ENCODE results near the gene SIRPG. TPM values are rescaled to one million over a fixed set of nuclear protein-coding genes. Genes with fewer than 3 reads are reported as not detected.

The SIRPG gene
- total RNA-seq, 4 donors from 2014 or later: not detected

DNA sequence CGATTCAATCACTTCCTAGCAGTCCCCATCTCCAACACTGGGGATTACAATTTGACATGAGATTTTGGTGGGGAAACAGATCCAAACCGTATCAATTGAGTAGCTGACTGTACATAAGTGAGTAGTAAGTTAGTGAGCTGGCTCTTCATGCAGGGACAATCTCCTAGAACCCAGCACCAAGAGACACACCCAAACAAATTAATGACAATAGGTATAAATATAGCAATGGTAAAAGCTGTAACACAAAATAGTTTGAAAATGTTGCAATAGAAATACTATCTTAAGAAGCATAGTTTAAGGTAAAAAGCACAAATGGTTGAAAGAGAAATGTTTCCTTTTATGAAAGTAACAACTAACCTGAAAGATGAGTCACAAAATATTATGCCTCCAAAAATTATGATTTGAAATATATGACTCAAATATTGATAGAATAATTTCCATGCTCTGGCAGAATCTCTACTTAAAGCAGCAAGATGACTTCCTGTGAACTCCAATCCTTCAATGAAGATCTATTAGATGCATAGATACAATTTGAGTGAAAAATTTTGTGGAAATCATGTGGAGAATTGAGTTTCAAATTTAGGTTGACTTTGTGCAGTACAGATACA lies 32.4 kb downstream of the SIRPG start:
- no peak for TF ChIP-seq CTCF (IDR thresholded peaks at IDR 0.05; ENCODE audit: low read depth)

DNA sequence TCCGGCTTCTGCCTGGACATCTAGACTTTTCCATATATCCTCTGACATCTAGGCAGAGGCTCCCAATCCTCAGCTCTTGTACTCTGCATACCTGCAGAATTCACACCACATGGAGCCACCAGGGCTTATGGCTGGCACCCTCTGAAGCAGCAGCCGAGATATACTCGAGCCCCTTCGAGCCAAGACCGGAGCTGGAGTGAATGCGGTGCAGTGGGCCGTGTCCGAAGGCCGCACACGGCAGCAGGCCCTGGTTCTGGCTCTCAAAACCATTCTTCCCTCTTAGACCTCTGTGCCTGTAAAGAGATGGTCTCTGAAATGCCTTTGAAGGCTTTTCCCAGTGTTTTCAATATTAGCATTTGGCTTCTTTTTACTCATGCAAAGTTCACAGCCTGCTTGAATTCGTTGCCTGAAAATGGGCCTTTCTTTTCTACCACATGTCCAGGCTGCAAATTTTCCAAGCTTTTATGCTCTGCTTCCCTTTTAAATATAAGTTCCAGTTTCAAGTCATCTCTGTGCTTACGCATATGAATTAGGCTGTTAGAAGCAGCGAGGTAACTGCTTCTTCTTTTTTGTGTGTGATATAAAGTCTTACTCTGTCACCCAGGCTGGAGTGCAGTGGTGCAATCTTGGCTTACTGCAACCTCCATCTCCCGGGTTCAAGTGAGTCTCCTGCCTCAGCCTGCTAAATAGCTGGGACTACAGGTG lies 33.9 kb downstream of the SIRPG start:
- TF ChIP-seq CTCF (IDR thresholded peaks at IDR 0.05; ENCODE audit: low read depth): no peak

- no peak for TF ChIP-seq CTCF (IDR thresholded peaks at IDR 0.05; ENCODE audit: low read depth)
Measured at GRCh38 chr20:1622450-1622849, 35.1 kb downstream of the SIRPG start.

DNA sequence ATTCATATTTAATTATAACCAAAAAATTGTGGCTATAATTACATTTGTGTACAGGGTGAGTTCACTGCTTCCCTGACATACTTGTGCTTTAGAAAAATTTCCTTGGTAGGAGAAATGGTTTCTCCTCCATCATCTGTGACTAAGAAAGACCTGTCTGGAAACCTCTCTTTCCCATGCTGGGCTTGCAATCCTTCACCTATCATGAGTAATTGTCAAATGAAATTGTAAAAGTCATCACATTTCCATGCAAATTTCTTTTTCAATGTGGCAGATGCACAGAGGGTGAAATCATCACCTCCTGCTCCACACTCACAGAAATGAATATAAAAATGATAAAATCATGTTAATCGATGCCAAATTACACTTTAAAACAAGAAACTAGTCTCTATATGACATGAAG lies 36.3 kb downstream of the SIRPG start:
- no peak for TF ChIP-seq CTCF (IDR thresholded peaks at IDR 0.05; ENCODE audit: low read depth)

- TF ChIP-seq CTCF (IDR thresholded peaks at IDR 0.05; ENCODE audit: low read depth): no peak
Measured at GRCh38 chr20:1619861-1620444, 37.6 kb downstream of the SIRPG start, which contains the start of gene SIRPB1. TSS of gene SIRPB1 (minus strand) at chr20:1620009. CDS start at chr20:1619944, 65 bp downstream.

DNA sequence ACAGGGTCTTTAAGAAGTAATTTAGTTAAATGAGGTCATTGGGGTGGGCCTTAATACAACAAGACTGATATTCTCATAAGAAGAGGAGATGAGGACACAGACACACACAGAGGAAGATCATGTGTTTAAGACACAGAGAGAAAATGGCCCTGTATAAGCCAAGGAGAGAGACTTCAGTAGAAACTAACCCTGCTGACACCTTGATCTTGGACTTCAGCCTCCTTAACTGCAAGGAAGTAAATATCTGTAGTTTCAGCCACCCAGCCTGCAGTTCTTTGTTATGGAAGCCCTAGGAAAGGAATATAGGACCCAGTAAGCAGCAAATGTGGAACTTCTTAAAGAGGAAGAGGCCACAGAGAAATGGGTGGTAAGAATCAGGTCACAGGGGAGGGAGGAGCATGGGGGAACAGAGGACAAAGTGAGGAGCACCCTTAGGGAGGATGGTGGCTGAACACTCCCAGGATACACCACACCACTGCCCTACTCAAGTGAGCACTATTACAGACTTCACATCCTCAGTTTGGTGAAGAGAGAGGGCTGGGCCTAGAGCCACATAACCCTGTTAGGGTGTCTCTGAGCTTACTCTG lies 38.5 kb downstream of the SIRPG start:
- no peak for TF ChIP-seq CTCF (IDR thresholded peaks at IDR 0.05; ENCODE audit: low read depth)

DNA sequence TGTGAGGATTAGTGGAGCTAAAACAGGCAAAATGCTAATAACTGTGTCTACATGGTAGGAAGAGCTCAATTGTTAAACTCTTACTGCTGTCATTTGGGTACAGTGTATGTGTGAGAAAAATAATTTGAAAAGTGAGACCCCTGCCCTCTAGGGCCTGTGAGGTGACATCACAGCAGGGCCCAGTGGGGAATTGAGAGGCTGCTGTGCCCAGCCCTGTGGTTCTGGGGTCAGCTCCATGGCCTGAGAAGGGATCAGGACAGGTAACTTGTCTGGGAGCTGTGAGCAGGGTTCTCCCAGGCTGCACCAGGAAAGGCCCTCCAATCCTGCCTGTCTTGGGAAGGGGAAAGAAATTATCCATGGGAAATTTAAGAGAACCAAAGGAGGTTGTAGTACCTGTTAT lies 39.1 kb downstream of the SIRPG start:
- TF ChIP-seq CTCF (IDR thresholded peaks at IDR 0.05; ENCODE audit: low read depth): no peak

All from subcutaneous adipose tissue (tissue), 4 donors.